GM15510 (cell line): Measurements from ENCODE around the gene CLDN6.

Experiments used
- POLR2A ChIP-seq: IDR thresholded peaks from 3 replicates; pipeline ENCODE4 v1.6.1; 2011; ENCODE audit warnings: borderline replicate concordance; ENCODE audit not compliant: insufficient read length; ENCODE audit errors: extremely low read depth

CLDN6 gene

DNA sequence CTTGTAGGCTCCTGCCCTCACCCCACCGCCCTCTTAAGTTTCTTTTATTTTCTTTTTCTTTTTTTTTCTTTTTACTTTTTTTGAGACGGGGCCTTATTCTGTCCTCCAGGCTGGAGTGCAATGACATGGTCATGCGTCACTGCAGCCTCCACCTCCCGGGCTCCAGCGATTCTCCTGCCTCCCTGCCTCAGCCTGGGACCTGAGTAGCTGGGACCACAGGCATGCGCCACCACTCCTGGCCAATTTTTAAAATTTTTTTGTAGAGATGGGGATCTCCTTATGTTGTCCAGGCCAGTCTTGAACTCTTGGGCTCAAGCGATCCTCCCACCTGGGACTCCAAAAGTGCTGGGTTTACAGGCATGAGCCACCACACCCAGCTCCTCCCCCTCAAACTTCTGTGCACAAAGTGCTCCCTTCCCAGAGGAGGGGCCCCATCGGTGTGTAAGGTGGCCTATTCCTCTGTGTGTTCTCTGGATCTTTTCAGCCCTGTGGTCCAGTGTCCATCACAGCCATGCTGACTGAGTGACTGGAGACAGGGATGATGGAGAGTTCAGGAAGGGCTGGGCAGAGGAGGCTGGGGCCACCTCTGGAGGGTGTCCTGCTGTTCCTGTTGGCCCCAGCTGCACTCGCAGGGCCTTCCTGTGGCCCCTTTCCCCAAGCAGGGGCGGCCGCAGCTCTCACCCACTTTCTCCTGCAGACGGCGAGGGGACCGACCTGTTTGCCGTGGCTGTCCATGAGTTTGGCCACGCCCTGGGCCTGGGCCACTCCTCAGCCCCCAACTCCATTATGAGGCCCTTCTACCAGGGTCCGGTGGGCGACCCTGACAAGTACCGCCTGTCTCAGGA is 38.6 kb upstream of the CLDN6 start:
- TF ChIP-seq POLR2A, result no peak

DNA sequence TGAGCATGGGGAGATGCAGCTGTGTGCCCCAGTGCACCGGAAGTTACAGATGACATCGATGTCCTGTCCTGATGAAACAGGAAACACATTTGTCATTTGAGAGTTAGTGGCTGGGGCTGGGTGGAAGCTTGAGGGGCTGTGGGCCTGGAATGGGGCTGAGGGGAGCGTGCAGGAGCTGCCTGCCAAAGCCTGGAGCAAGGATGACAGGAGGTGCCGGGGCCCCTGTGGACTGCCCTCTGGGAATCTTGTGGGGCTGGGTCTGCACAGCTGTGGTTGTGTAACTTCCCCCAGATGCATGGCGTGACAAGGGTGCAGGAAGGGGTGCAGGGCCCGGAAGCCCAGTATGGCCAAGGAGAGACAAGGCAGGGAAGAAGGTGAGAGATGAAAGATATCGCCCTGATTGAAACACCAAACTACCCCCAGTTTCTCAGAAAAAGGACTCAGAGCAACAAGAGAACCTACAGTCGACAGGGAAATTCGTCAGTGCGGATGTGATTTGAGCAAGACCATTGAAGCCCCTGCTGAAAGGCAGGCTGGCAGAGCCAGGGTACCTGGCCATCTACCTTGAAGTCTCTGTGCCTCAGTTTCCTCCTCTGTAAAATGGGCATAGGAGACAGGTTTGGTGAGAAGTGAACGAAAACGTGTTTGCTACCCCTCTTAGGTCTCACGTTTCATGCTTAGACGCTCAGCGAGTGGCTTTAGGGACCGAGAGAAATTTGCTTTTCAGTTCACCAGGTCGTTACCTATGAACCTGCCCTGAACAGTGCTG is 37.2 kb upstream of the CLDN6 start:
- no peak for TF ChIP-seq POLR2A

DNA sequence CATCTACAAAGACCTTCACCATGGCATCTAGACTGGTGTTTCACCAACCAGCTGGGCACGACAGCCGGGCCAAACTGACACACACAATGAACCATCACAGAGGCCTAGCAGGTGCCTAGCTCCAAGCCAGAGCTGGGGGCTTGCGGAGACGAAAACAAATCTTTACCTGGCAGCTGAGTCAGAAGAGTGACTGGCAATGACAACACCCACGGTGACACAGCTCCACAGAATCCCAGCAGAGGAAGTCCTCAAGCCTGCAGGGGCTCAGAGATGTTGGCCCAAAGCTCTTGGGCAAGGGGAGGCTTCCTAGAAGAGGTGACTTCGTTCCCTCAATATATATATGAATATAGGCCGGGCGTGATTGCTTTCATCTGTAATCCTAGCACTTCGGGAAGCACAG is 33.5 kb upstream of the CLDN6 start:
- TF ChIP-seq POLR2A, result no peak

DNA sequence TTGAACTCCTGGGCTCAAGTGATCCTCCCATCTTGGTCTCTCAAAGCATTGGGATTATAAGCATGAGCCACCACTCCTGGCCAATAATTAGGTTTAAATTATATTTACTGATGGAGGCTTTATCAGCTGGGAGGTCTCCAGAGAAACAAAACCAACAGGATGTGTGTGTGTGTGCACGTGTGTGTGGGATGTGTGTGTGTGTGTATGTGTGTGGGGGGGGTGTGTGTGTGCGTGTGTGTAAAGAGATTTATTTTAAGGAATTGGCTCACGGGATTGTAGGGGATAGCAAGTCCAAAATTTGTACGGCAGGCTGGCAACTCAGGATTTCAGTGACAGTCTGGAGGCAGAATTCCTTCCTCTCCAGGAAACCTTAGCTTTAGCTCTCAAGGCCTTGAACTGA is 33.0 kb upstream of the CLDN6 start:
- no peak for TF ChIP-seq POLR2A

DNA sequence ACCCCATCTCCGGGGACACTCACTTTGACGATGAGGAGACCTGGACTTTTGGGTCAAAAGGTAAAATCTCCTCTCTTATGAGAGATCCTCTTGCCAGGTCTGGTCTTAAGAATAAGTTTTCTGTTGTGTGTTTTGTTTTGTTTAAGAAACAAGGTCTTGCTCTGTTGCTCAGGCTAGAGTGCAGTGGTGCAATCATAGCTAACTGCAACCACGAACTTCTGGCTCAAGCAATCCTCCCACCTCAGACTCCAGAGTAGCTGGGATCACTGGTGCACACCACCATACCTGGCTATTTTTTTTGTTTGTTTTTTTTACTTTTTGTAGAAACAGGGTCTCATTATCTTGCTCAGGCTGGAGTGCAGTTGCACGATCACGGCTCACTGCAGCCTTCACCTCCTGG is 32.5 kb upstream of the CLDN6 start:
- no peak for TF ChIP-seq POLR2A

DNA sequence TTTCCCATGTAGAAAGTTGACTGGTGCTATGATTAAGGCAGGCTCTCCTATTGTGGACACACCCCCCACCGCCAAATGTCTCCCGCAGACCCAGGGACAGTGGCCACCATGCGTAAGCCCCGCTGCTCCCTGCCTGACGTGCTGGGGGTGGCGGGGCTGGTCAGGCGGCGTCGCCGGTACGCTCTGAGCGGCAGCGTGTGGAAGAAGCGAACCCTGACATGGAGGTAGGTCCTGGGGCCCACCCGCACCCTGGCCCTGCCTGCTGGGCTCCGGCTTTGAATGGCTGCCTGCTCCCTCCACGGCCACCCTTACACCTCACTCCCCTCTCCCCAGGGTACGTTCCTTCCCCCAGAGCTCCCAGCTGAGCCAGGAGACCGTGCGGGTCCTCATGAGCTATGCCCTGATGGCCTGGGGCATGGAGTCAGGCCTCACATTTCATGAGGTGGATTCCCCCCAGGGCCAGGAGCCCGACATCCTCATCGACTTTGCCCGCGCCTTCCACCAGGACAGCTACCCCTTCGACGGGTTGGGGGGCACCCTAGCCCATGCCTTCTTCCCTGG is 32.0 kb upstream of the CLDN6 start:
- no peak for TF ChIP-seq POLR2A

DNA sequence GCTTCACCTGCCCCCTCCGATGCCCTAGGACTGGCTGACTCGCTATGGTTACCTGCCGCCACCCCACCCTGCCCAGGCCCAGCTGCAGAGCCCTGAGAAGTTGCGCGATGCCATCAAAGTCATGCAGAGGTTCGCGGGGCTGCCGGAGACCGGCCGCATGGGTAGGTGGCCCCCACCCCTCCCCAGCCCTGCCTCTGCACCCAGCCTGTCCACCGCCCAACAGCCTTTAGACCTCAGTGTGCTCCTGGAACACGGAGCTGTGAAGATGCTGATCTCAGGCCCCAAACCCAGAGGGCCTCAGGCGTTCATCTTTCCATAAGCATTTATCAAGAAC is 29.4 kb upstream of the CLDN6 start:
- no peak for TF ChIP-seq POLR2A

DNA sequence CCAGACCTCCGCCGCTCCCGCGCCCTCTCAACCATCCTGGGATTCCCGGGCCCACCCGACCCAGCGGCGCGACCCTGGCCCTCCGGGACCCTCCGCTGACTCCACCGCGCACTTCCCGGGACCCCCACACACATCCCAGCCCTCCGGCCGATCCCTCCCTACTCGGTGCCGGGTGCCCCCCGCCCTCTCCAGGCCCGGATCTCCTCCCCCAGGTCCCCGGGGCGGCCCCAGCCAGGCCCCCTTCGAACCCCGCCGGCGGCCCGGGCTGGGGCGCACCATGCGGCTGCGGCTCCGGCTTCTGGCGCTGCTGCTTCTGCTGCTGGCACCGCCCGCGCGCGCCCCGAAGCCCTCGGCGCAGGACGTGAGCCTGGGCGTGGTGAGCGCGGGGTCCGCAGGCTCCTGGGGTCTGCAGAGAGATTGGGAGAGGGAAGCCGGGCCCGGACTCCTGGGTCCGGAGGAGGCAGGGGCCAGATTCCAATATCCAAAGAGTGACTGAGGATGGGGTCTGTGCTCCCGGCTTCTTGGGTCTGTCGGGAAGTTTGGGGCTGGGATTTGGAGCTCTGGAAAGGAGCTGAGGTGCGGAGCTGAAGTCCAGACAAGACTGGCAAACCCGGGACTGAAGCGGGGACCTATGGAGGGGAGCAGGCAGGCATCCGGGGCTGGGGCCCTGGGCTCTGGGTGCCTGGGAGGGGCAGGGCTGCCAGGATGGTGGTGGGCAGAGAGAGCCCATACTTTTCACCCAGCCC is 28.8 kb upstream of the CLDN6 start:
- TF ChIP-seq POLR2A, result no peak

DNA sequence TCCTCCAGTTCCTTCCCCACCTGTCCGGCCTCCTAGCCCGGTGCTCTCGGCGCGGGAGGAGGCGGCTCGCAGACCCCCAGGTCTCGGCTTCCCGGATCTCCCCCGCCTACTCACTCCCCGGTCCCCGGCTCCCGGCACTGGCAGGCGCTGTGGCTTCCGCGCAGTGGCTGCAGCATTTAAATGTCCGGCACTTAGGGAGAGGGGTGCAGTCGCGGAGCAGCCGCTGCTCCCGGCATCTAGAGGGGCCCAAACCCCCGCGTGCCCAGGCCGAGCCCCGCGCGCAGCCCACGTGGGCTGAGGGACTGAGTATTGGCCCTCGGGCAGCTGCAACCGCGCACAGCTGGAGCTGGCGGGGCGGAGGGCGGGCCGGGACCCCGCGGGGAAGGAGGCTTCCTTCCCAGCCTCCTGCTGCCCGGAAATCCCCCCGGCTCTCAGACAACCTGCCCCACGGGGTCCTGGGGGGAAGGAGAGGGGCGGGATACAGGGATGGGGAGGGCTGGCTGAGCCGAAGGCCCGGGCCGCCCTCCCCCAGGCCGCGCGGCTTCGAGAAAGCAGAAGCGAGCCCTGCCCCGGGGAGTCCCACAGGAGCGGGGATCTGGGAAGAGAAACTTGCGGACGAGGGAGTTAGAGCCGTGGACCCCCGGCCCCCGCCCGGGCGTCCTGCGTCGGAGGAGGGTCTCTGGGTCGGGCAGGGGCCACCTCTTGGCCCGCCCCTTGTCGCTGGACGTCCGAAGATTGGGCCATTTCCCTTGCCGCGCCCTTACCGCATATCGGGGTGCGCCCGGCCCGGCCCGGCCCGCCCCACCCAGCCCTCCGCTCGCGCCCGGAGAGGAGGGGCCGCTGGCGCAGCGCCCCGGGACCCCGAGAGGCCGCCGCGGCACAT is 28.0 kb upstream of the CLDN6 start, which contains the start of gene MMP25:
Gene MMP25, plus strand, starts transcription at position 804 of the 883 bp plus-strand sequence. CDS start 357 bp downstream, outside the sequence.
- TF ChIP-seq POLR2A, result no peak

DNA sequence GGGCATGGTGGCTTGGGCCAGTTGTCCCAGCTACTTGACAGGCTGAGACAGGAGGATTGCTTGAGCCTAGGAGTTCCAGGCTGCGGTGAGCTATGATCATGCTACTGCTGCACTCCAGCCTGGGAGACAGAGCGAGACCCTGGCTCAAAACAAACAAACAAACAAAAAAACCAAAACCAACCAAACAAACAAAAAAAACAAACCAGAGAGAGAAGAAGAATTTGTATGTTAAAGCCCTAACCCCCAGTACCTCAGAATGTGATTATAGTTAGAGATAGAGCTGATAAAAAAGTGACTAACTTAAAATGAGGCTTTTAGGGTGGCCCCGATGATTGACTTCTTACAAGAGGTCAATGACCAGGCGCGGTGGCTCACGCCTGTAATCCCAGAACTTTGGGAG is 26.7 kb upstream of the CLDN6 start:
- TF ChIP-seq POLR2A, result no peak

DNA sequence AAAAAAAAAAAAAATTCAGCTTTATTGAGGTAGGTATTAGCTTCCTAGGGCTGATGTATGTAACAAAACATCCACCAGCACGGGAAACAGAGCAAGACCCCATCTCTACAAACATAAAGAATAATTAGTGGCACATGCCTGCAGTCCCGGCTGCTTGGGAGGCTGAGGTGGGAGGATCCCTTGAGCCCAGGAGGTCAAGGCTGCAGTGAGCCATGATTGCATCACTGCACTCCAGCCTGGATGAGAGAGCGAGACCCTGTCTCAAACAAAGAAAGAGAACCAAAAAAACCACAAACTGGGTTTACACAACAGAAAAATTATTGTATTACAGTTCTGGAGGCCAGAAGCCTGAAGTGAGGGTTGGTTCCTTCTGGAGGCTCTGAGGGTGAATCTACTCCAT is 24.4 kb upstream of the CLDN6 start:
- no peak for TF ChIP-seq POLR2A

DNA sequence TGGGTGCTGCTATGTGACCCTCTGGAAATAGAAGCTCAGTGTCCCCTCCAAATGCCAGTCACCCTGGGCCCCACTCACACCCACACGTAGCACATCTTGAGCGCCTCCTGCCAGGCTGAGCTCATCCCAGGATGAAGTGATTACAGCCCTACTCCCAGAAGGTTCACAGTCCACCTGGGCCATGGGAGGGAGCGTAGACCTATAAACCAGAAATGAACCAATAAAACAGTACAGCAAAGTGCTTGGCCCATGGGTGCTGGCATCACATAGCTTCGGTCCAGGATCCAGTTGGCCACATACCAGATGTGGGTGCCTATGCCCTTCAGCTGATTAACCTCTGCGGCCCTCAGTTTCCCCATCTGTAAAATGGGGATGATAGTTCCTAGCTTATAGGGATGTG is 20.9 kb upstream of the CLDN6 start:
- no peak for TF ChIP-seq POLR2A

DNA sequence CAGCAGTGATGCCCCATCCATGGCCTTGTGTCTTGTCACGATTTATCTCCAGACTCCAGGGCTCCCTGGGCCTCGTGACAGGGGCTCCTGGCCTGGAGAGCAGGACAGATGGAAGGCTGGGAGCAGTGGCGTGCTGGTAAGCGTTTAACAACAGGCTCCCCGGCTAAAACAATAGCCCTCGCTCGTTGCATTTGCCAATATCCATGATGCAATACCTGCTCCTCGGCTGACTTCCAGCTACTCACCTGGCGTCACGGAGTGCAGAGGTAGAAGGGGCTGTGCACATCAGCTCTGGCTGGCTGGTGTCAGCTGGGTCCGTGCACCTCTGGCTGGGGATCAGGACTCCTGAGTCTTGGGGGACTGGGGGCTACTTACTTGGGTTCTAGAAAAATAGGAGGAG is 20.3 kb upstream of the CLDN6 start:
- TF ChIP-seq POLR2A, result no peak

DNA sequence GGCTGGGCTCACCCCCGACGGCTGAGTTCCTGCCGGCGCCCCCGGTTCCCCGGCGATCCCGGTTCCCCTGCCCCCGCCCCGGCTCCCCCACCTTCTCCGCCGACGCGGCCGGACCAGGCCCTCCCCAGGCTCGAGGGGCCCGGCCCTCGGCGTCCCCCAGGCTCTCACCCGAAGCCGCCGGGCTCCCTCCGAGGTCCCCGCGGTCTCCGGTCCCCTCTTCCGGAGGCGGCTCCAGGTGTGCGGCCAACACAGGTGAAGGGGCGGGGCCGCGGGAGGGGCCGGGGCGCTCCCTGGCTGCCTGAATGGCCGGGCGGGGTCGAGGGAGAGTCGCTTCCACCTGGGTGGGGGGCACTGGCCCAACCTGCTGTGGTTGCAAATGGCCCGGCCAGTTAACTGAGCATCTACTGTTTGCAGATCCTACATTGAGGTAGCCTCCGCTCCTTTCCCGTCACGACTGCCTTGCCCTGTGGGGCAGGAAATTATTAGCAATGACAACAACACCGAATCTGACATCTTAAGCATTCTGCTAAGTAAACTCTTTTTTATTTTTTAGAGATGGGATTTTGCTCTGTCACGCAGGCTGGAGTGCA is 18.8 kb upstream of the CLDN6 start, which contains the start of gene BICDL2:
Gene BICDL2, minus strand, starts transcription at position 219 of the 590 bp plus-strand sequence. CDS start 1,448 bp downstream, outside the sequence.
- no peak for TF ChIP-seq POLR2A

DNA sequence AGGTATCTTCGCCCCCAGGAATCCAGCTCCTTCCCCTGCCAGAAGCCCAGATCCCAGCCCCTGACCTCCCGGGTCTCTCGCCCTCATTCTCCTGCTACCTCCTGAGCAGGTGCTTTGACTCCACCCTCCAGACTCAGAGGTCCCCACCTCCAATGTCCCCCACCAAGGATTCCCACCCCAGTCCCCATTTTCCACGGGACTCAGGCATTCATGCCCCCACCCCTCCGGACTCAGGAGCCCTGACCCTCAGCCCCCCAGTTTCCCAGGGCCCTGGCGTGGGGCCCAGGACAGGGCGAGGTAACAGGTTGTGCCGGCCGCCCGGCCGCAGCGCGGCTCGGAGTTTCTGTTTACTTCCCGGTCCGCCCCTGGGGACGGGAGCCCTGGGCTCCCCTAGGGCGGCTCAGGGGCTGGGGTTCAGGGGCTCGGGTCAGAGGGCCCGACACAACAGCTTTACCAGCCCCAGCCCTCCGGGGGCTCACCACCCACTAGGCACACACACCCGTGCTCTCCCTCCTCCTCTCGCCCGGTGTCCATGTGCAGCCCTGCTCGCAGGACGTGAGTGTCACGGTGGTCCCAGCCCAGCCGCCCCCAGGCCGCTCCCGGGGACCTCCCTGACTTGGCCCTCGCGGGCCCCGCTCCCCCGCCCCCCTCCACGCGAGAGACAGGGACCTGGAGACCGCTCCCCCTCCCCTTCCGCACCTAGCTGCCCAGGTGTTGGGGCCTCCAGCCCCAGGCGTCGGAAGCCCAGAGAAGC is 18.2 kb upstream of the CLDN6 start:
- no peak for TF ChIP-seq POLR2A
